ENCODE measurements around the gene CALM1.

Gene CALM1

DNA sequence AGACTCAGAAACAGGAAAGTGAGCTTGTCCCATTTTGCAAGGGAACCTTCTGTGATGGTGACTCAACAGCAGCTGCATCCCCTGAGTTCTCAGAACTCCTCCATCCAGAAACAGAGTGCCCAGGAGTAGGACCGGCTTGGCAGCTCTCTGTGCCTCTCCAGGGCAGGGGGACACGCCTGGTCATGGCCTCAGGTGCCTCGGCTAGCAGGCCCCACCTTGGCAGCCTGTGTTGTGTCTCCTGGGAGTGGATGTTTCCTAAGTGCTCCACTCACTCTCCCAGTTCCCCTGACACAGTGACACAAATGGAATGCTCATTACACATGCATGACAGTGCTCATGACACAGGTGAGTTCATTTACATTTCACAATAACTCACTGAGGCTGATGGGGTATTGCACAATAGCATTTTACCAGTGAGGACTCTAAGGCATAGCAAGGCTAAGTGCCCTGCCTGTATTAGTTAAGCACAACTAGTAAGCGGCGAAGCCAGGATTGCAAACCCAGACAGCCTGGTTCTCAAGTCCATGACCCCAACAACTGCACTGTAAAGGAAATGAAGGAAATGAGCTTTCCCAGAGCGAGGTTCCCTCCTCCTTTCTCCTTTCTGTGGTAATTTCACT, 47.4 kb downstream of the CALM1 start:
- no peak for DNase-seq

GRCh38 chr14:90445011-90445410, 48.2 kb downstream of the CALM1 start:
- no peak for DNase-seq

- no peak for DNase-seq
Observed at GRCh38 chr14:90446405-90446804, 49.6 kb downstream of the CALM1 start.

GRCh38 chr14:90447720-90448497, 51.1 kb downstream of the CALM1 start:
- DNase-seq, result no peak

DNA sequence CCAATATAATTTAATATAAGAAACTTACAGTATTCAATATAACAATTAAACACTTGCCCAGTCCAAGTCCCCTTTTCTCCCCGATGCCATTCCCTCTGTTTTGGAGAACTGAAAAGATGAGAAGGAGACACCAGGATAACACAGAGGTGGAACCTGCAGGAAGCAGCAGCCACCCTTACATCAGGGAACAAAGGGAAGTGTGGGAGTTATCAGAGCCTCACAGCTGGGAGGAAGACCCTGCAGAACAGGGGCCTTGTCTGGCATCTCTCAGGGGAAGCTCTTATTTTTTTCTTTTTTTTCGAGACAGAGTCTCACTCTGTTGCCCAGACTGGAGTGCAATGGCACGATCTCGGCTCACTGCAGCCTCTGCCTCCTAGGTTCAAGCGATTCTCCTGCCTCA, 52.6 kb downstream of the CALM1 start:
- no peak for DNase-seq

DNA sequence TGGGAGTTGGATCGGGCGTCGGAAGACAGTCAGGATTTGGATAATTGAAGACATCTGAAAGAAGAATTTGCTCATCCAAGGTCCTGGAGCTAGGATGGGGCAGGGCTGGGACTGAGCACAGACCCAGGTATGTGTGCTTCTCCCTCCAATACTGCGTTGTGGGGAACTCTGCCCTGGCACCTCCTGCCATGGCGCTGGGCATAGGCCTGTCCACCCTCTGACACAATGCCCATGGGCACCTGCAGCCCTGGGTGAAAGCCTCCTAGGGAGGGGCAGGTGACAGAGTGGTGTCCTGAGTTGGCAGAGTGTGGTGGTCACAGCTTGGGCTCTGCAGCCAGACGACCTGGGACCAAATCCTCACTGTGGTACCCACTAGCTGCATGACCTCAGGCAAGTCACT, 53.3 kb downstream of the CALM1 start:
- no peak for DNase-seq

DNA sequence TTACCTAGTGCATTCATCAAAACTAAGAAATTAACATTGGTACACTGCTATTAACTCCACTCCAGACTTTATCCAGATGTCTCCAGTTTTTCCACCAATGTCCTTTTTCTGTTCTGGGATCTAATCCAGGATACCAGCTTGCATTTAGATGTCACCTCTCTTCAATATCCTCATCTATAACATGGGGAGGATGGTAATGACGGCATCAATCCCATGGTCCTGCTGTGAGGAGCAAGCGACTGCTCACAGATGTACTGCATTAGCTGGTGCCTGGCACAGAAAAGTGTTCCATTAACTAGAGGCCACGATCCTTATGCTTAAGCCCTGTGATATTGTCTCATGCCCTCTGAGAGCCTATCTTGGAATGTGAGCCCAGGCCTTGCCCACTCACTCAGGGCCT, 53.8 kb downstream of the CALM1 start:
- DNase-seq, result no peak

- no peak for DNase-seq
Observed at GRCh38 chr14:90451443-90451842, 54.6 kb downstream of the CALM1 start.

DNA sequence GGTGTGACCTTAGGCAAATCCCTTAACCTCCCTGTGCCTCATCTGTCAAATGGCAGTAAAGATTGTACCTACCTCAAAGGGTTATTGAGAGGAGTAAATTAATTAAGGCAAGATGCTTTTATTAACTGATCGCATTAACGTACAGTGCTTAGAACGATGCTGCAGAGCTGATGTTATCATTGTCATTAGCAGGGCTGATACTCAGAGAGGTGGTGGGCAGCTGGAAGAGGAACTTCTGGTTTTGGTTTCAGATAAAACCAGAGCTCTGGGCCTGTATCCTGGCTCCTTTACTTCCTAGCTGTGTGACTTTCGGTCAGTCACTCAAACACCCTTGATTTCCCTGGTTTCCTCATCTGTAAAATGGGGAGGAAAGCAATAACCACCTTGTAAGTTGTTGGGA, 55.1 kb downstream of the CALM1 start:
- no peak for DNase-seq

- no peak for DNase-seq
Observed at GRCh38 chr14:90452366-90452765, 55.5 kb downstream of the CALM1 start.

DNA sequence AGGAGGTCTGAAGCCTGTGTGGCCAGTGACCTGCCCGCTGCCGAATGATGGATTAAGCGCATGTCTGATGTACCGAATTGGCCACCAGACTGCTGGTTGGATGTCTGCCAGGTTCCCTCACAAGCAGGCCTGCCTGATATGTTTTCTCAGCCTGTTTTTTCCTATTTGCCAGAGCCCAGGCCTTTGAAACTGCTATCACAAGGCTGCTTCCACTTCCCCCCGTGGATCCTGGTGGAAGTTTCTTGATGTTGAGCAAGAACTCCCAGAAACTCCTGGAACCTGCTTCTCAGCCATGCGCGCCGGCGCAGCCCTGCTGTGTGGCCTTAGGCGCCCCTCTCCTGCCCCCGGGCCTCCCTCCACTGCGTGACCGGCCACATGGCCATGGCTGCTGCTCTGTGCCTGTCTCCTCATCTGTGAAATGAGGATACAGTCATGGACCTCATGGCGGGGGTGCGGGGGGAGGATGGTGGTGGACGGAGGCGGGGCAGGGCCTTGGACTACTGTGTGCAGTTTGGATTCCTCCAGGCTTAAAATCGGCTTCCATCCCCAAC, 56.6 kb downstream of the CALM1 start:
- DNase-seq, result no peak

DNA sequence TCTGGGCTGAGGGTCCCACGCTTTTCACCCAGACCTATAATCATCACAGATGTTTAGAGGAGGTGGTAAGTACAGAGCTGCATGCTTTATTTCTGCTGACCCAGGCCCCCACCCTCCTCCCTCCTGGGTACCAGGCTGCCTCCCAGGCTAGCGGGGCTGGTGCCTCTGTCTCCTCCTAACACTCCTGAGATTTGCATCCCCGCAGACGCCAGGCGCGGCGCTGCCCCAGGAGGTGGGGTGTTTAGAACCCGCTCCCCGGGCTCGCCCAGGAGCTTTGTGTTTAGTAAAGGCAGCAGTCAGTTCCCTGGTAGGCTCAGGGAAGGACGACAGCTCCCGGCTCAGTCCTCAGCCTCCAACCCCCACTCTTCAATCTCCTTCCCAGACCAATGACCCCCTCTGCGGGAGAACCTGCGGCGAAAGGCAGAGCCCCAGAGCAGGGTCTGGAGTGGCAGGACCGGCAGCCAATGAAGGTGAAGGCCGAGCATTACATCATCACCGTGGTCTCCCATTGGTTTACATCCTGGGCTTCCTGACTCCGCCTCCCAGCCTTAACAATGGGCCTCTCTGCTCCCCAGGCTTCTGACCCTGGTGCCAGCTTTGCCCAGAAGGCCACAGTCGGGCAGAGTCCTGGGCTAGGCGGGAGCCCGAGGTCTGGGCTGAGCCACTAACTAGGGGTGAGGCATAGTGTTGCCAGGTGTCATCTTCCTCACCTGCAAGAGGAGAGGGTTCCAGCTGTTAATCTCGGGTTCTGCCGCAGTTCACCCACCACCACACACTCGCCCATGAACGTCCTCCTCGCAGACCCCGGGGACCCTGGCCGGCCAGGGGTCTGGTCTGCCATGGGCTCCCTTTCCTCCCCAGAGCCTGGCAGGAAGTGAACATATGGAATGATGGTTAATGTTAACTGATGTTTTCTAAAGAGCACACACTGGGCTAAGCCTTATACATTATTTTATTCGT, 57.5 kb downstream of the CALM1 start:
- DNase-seq, result no peak

DNA sequence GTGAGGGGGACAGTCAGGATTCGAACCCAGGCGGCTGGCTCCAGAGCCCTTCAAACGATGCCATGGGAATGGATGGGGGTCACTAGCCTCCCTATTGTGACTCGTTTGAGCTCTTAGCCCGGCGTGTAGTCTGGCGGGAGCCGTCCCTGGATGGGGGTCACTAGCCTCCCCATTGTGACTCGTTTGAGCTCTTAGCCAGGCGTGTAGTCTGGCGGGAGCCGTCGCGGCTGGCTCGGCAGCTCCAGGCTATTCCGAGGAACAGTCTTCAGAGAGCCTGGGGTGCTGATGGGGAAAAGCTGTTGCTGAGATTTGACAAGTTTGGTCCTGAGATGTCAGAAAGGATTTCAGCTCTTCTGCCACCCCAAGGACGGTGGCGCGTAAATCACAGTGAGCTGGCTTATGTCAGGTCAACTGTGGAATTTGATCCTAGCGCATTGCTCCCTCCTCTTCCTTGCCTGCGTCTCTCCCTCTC, 58.3 kb downstream of the CALM1 start:
- DNase-seq, result no peak

DNA sequence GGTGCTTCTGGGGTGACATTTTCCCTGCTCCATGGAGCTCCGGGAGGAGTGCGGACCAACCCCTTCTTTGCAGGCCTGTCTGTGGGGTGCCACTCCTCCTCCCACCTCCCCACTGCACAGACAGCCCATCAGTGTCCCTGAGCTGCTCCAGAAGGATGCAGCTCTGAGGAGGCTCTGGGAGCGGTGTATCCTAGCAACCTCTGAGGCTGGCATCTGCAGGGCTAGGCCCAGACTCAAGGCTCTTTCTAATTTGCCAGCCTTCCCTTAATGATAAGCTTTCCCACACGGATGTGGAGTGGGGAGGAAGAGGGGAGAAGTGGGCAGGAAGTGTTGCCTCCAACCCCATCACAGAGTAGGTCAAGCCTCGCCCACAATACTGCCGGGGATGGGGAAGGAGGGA, 59.7 kb downstream of the CALM1 start:
- no peak for DNase-seq

DNA sequence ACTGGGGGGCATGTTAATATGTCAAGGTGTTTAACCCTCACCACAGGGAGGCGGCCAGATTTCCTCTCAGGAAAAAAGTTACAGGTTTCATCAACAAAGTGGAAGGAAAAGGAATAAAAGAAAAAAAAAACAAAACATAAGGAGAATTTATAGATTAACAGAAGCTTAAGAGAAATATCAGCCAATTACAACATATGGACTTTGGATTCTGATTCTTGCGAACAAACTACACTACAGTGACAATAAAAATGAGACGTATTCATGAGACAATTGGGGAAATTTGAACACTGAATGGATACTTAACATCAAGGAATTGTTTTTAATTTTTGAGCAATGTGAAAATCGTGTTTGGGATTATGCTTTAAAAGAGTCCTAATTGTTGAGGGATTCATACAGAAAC, 60.4 kb downstream of the CALM1 start:
- DNase-seq, result no peak

All from activated CD4-positive, alpha-beta T cell treated with anti-CD3 and anti-CD28 coated beads for 1 hour (primary cell).